ENCODE data around the gene PRKN. TPM values are rescaled to one million over a fixed set of nuclear protein-coding genes. Genes with fewer than 3 reads are reported as not detected.

Gene PRKN
- total RNA-seq, 1 donor from 2014 or later: 1.3 TPM

DNA sequence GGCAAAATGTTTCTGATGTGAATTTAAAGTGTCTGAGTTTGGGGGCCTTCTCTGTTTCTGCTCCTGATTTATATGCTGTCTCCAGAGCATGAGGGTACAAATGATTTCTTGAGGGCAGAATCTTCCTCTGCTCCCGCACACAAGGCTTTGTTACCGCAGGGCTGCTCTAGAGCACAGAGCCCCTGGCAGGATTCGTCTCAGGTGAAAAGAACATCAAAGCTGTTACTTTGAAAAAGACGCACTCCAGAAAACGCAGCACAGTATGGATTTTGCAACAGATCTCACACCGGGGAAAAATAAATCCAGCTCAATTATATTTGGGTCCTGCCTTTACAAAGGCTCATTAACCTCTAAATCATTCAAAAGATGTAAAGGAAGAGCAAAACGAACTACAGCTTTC, 577.3 kb downstream of the PRKN start:
- H3K79me2 ChIP-seq (ENCODE audit: insufficient read depth, low read length): no peaks in the 10 kb centered on the region
- H3K4me2 ChIP-seq (ENCODE audit: low read length): peak overlapping the region; percentile 78
- H3K27me3 Mint-ChIP-seq (ENCODE audit: low read depth, unreplicated experiment): no peaks in the 10 kb centered on the region
- H3K27me3 ChIP-seq (ENCODE audit: insufficient read depth, low read length): no peaks in the 10 kb centered on the region
- no peaks in the 10 kb centered on the region for H3K9me3 ChIP-seq (ENCODE audit: insufficient read depth, low read depth, low read length)
- no peaks in the 10 kb centered on the region for H3K36me3 Mint-ChIP-seq (ENCODE audit: low read depth, unreplicated experiment)
- H3K4me1 Mint-ChIP-seq (ENCODE audit: low read depth, unreplicated experiment): peaks cover 22% of the 10 kb centered on the region
- H3K9me3 Mint-ChIP-seq (ENCODE audit: unreplicated experiment): no peaks in the 10 kb centered on the region
- H3K27ac ChIP-seq (ENCODE audit: low read depth, low read length): no peak overlapping the region
- H4K20me1 ChIP-seq (ENCODE audit: insufficient read depth, low read length): no peaks in the 10 kb centered on the region
- H3K4me3 ChIP-seq (ENCODE audit: insufficient read depth, low read depth, low read length): no peak overlapping the region
- DNase-seq (ENCODE audit: low read depth) (no peak), FAIRE-seq (no peak)
- H2AFZ ChIP-seq (ENCODE audit: low read depth, low read length): no peak overlapping the region
- H3K27ac Mint-ChIP-seq (ENCODE audit: unreplicated experiment): peak overlapping the region; percentile 80
- TF ChIP-seq EZH2 (IDR thresholded peaks at IDR 0.05; ENCODE audit: insufficient read depth, low read length) (no peak), CTCF (IDR thresholded peaks at IDR 0.05; ENCODE audit: insufficient read depth, low read depth, low read length) (no peak)
- no peak overlapping the region for H3K9ac ChIP-seq (ENCODE audit: low read length)
- peaks cover 3% of the 10 kb centered on the region for H3K4me1 ChIP-seq (ENCODE audit: insufficient read depth, low read length)
- no peaks in the 10 kb centered on the region for H3K36me3 ChIP-seq (ENCODE audit: insufficient read depth, low read length)
- H3K4me3 Mint-ChIP-seq (ENCODE audit: unreplicated experiment): no peak overlapping the region

DNA sequence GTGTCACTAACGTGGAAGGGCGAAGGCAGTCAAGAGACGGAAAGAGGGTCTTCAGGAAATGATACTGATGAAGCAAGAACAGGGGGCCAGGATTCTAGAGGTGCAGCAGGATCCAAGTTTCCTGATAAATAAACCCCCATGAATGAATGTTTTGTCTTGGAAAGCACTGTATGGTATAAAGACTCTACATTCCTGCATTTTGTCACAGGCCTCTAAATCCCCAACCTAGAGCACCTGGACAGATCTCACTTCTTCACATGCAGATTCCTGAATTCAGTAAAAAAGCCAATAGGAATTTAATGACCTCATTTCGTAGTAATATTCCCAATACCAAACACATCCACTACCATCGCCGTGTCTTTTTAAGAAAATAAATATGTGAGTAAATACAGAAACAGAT, 577.8 kb downstream of the PRKN start:
- Histone ChIP-seq H3K36me3 (ENCODE audit: insufficient read depth, low read length) (no peaks in the 10 kb centered on the region), H4K20me1 (ENCODE audit: insufficient read depth, low read length) (no peaks in the 10 kb centered on the region), H3K9ac (ENCODE audit: low read length) (no peak overlapping the region), H3K4me1 (ENCODE audit: insufficient read depth, low read length) (peaks cover 3% of the 10 kb centered on the region), H3K27ac (ENCODE audit: low read depth, low read length) (no peak overlapping the region), H3K4me2 (ENCODE audit: low read length) (no peak overlapping the region), H3K4me3 (ENCODE audit: insufficient read depth, low read depth, low read length) (no peak overlapping the region), H3K27me3 (ENCODE audit: insufficient read depth, low read length) (no peaks in the 10 kb centered on the region), H3K79me2 (ENCODE audit: insufficient read depth, low read length) (no peaks in the 10 kb centered on the region), H3K9me3 (ENCODE audit: insufficient read depth, low read depth, low read length) (no peaks in the 10 kb centered on the region), H2AFZ (ENCODE audit: low read depth, low read length) (no peak overlapping the region)
- DNase-seq (ENCODE audit: low read depth): no peak
- H3K4me3 Mint-ChIP-seq (ENCODE audit: unreplicated experiment): no peak overlapping the region
- no peak for TF ChIP-seq EZH2 (IDR thresholded peaks at IDR 0.05; ENCODE audit: insufficient read depth, low read length)
- no peak for TF ChIP-seq CTCF (IDR thresholded peaks at IDR 0.05; ENCODE audit: insufficient read depth, low read depth, low read length)
- no peaks in the 10 kb centered on the region for H3K9me3 Mint-ChIP-seq (ENCODE audit: unreplicated experiment)
- H3K27me3 Mint-ChIP-seq (ENCODE audit: low read depth, unreplicated experiment): no peaks in the 10 kb centered on the region
- peak overlapping the region; percentile 80 for H3K27ac Mint-ChIP-seq (ENCODE audit: unreplicated experiment)
- peaks cover 22% of the 10 kb centered on the region for H3K4me1 Mint-ChIP-seq (ENCODE audit: low read depth, unreplicated experiment)
- FAIRE-seq: no peak
- H3K36me3 Mint-ChIP-seq (ENCODE audit: low read depth, unreplicated experiment): no peaks in the 10 kb centered on the region

DNA sequence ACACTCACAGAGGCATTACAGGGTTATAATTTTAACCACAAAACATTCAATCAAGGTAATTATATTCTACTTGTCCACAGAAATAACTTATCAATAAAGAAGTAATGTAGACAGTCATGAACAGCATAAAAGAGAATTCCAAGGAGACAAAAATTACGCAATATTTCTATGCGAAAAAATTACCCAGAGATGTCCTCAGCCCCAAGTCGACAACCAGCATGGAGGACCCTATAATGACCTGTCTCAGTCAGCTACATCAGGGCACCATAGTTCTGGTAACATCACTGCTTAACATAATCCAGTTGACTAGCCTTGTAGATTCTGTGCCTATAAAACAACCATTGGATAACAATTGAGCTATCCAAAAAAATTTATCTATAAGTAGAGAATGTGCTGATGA, 579.8 kb downstream of the PRKN start:
- TF ChIP-seq CTCF (IDR thresholded peaks at IDR 0.05; ENCODE audit: insufficient read depth, low read depth, low read length): no peak
- TF ChIP-seq EZH2 (IDR thresholded peaks at IDR 0.05; ENCODE audit: insufficient read depth, low read length): no peak
- no peak overlapping the region for H3K4me2 ChIP-seq (ENCODE audit: low read length)
- no peaks in the 10 kb centered on the region for H3K79me2 ChIP-seq (ENCODE audit: insufficient read depth, low read length)
- no peak overlapping the region for H3K27ac Mint-ChIP-seq (ENCODE audit: unreplicated experiment)
- peaks cover 3% of the 10 kb centered on the region for H3K4me1 ChIP-seq (ENCODE audit: insufficient read depth, low read length)
- H4K20me1 ChIP-seq (ENCODE audit: insufficient read depth, low read length): no peaks in the 10 kb centered on the region
- DNase-seq (ENCODE audit: low read depth) (no peak), FAIRE-seq (no peak)
- no peaks in the 10 kb centered on the region for H3K27me3 ChIP-seq (ENCODE audit: insufficient read depth, low read length)
- no peaks in the 10 kb centered on the region for H3K9me3 Mint-ChIP-seq (ENCODE audit: unreplicated experiment)
- H3K4me3 Mint-ChIP-seq (ENCODE audit: unreplicated experiment): no peak overlapping the region
- peaks cover 22% of the 10 kb centered on the region for H3K4me1 Mint-ChIP-seq (ENCODE audit: low read depth, unreplicated experiment)
- H3K4me3 ChIP-seq (ENCODE audit: insufficient read depth, low read depth, low read length): no peak overlapping the region
- no peak overlapping the region for H3K9ac ChIP-seq (ENCODE audit: low read length)
- no peak overlapping the region for H3K27ac ChIP-seq (ENCODE audit: low read depth, low read length)
- H3K27me3 Mint-ChIP-seq (ENCODE audit: low read depth, unreplicated experiment): no peaks in the 10 kb centered on the region
- H2AFZ ChIP-seq (ENCODE audit: low read depth, low read length): no peak overlapping the region
- H3K36me3 ChIP-seq (ENCODE audit: insufficient read depth, low read length): no peaks in the 10 kb centered on the region
- no peaks in the 10 kb centered on the region for H3K36me3 Mint-ChIP-seq (ENCODE audit: low read depth, unreplicated experiment)
- no peaks in the 10 kb centered on the region for H3K9me3 ChIP-seq (ENCODE audit: insufficient read depth, low read depth, low read length)
